Left hindlimb (tissue), 1 donor: ENCODE data around the gene ADAM10.
"Not testable (repeated sequence)": the region's sequence is repeated elsewhere in the genome, so short reads cannot be mapped to it uniquely, and the experiment has no call there.

Experiments used
- DNase-seq: peaks from one replicate; pipeline ENCODE4 v3.0.0-alpha.2; 2018

The ADAM10 gene

GRCh38 chr15:58605931-58606530 is 143.5 kb downstream of the ADAM10 start:
- DNase-seq, result no peak

- no peak for DNase-seq
Measured at GRCh38 chr15:58604455-58604923, 145.0 kb downstream of the ADAM10 start.

DNA sequence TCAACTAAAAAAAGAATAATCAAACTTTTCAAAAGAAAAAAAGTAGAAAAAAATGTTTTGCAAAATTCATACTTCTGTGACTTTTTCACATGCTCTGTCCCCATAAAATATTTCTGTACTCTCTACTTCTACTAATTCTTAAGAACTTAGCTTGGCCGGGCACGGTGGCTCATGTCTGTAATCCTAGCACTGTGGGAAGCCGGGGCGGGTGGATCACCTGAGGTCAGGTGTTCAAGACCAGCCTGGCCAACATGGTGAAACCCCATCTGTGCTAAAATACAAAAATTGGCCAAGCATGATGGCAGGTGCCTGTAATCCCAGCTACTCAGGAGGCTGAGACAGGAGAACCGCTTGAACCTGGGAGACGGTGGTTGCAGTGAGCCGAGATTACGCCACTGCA is 145.6 kb downstream of the ADAM10 start:
- not testable (repeated sequence) for DNase-seq

DNA sequence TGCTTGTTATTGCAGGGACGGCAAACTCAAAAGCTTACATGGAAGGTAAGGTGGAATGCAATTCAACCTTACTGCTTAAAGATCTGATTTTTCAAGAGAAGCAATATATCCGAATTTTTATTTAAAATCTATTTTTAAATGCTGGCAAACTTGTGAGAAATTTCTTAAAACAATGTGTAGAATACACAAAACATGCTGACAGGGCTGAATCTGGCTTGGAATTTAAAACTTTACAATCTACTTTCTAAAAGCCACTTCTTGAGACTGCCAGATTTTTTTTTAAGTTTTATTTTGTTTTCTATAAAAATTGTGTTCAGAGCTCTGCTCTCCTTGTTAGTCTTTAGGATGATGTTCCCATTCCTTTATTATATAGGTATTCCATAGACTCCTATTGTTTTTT is 146.7 kb downstream of the ADAM10 start:
- no peak for DNase-seq

GRCh38 chr15:58598829-58599210 is 150.7 kb downstream of the ADAM10 start:
- no peak for DNase-seq

GRCh38 chr15:58597943-58598828 is 151.3 kb downstream of the ADAM10 start:
- no peak for DNase-seq

GRCh38 chr15:58595516-58596263 is 153.8 kb downstream of the ADAM10 start:
- DNase-seq, result no peak

DNA sequence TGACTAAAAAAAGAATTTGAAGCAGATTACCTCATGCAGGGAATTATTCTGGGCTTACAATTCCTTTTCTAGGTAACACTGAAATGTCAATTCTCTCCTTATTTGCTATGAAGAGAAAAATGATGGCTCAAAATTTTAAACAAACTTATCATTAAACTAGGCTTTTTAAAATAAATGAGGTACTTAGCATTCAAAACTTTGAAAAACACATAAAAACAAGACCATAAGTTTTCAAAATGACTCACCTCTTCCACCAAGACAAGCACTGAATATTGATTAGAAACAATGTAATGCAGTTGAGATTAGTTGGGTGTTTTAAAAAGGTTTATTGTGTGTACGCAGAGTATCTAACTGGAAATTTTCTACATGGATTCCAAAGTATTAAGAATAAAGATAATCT is 154.6 kb downstream of the ADAM10 start:
- DNase-seq, result no peak

- DNase-seq, result no peak
Measured at GRCh38 chr15:58593870-58594269, 155.6 kb downstream of the ADAM10 start.

DNA sequence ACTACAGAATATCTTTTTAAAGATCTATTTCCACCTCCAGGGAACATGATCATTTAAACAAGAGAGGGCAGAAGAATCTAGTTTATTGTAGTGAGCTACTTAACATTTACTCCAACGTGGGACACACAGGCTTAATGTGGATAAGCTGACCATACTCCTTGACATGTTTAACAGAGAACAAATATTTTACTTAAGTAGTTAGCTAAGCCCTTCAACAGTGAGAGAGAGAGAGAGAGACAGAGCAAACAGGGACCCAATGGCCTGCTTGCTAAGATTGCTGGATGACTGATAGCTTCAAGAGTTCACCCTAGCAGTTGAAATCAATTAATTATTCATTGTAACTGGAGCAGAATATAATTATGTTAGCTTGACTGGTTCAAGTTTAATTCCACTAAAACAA is 158.6 kb downstream of the ADAM10 start:
- no peak for DNase-seq

- DNase-seq, result no peak
Measured at GRCh38 chr15:58590236-58590635, 159.3 kb downstream of the ADAM10 start.

- DNase-seq, result no peak
Measured at GRCh38 chr15:58589047-58589446, 160.5 kb downstream of the ADAM10 start.

DNA sequence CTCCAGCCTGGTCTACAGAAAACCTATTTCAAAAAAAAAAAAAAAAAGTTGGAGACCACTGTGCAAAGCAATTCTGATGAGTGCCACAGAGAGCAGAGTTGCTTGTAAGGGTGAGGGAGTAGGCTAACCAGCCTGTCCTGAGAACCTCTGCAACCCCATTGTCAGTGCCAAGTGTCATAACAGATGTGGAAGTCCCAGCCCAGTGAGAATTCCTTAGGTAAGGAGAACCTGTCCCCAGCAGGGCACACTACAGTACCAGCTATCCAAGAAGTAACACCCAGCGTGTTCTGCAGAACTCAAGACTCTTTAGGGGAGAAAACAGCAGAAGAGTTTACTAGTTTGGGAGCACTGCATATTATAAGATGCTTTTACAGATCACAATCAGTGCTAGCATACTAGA is 161.4 kb downstream of the ADAM10 start:
- DNase-seq, result no peak

GRCh38 chr15:58587486-58587885 is 162.0 kb downstream of the ADAM10 start:
- DNase-seq, result no peak

DNA sequence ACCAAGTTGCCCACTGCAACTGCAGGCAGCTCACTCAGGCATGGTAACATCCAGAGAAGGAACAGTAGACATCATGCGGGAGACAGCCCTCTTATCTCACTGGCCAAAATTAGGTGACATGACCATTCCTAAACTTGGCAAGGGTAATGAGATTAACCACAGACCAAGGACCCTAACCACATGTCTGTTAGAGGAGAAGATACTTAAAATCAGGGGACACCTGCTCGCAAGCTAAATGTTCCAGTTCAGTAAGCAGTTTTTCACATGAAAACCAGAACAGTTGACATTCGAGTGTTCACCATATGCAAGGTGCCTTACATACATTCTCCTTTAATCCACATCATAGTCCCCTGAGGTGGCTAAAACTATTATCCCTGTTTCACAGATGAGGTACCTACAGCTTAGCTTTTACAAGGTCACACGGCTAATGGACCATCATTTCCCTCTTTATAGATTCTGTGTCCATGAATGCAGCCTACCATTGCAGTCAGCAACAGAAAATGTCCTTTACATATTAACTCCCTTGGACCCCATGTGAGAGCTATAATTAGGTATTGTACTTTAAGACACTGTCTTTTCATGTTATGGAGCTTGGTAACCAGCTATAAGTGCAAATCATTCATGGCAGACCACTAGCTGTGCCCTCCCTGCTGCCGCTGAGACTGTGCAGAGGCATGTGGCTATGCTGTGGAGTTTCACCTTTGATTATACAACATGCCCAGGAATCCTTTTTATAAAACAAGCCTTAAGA is 163.6 kb downstream of the ADAM10 start:
- DNase-seq, result no peak

DNA sequence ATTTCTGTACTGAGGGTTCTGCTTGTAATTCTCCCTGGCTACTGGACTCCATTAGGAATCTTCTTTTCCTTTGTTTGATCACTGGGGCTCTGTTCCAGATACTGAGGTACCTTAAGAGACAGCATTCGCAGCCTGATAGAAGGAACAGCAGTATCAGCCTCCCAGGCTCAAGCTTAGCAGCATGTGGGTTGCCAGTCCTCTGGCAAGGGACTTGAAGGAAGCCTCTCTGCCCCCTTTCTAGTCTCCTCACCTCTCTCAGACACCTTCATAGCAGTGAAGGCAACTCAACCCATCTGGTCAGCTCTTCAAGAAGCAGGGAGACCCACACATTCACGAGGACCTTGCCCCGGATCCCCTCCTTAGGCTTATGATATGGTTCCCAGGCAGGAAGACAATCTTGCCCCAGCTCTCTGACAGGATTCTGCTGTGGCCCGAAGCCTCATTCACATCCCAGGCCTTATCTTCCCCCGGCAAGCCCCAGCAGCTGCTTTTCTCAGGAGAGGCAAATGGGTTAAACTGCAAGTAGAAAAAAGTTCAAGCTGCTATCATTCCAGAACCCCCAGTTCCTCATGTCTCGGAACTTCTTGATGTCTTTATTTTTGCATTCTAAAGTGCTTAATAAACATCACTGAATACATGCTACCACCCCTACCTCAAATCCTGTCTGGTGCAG is 164.6 kb downstream of the ADAM10 start:
- DNase-seq, result no peak

- DNase-seq, result no peak
Measured at GRCh38 chr15:58583171-58583908, 166.2 kb downstream of the ADAM10 start.

GRCh38 chr15:58582160-58582559 is 167.3 kb downstream of the ADAM10 start:
- no peak for DNase-seq

DNA sequence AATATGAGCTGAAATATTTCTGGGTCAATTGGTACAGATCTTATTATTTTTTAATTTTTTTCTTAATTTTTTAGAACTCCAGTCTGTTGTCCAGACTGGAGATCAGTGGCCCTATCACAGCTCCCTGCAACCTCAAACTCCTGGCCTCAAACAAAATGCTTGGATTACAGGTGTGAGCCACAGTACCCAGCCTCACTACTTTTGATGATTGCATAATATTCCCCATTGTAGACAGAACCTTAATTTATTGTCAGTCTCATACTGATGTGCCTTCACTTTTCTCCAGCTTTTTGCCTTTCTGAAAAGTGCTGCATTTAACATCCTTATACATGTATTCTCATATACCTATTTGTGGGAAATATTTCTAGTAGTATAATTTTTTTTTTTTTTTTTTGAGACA is 172.8 kb downstream of the ADAM10 start:
- no peak for DNase-seq

DNA sequence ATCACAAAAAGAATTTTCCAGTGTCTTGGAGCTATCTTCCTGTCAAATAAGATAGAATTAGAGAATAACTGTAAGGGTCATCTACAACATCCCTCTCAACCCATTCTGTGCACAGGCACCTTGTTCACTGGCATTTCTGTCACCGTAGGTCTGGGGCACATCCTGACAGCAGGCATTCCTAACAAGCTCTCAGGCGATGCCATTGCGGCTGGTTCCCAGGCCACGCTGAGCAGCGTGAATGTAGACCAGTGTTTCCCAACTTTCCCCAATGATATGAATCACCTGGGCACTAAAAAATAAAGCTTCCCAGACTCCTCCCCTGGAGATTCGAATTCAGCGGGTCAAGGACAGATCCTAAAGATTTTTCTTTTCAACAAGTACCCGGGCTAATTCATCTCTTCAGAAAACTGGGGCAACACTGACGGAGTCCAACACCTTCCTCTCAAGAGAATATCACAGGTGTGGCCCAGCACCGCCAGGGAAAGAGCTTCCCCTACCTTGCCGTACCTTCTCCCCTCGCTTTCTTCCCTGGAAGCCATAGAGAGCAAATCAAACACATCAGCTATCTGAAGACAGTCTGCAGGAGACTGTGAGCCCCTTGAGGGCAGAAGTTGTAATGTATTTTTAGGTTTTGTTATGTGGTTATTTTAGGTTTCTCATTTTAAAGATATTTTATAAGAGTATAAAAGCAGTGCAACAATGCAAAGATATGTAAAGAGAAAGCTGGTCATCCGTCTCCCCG is 174.3 kb downstream of the ADAM10 start:
- no peak for DNase-seq

- no peak for DNase-seq
Measured at GRCh38 chr15:58574631-58575030, 174.9 kb downstream of the ADAM10 start.
